ENCODE data around the gene RCOR2.

DNA sequence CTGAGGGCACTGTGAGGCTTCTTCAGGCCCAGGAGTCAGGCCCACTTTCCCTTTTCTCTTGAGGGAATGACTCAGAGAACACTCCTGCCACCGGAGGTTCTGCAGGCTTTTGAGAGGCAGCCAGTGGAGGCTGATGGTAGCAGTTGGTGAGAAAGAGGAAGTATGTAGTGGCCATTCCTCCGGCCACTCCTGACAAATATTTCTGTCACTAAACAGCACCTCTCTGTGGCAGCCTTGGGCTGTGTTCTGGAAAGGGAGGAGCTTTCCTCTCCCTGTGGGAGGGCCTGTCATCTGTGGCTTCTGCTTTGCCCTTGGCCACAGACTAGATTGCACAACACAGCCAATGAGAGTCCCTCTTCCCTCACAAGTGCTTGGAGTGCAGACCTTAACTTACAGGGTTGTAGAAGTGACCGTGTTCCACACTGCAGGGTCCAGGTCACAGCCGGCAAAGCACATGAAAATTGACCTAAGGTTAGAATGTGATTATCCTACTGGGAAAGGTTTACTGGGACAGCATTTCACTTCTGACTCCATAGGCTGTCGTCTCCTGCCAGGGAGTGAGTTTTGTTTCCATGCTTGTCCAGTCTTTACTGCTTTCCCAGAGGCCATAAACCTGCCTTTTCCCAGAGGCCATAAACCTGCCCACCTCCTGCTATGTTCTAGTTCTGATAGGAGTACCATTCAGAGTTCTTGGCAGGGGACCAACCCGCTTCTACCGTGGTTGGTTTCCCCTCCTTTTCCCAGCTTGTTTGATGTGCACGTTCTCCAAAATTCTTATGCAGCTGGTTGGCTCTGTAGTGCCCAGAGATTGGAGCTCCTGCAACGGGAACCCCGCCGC is 44.8 kb downstream of the RCOR2 start:
- TF ChIP-seq GATA3 (IDR thresholded peaks at IDR 0.05; ENCODE audit: low read depth, low read length): no peak
- TF ChIP-seq GATA2 (IDR thresholded peaks at IDR 0.05; ENCODE audit: low read depth, low read length): no peak

Measured in SH-SY5Y (cell line).